A549 treated with DMSO at 1 μM for 4 hours (cell line): Measurements from ENCODE around the gene DNAJC28. TPM values are rescaled to one million over a fixed set of nuclear protein-coding genes. Genes with fewer than 3 reads are reported as not detected.

Experiments used
- total RNA-seq: library from RNA; stranded (reverse); fragments of 200-300 nt; extraction: Qiagen RNA extraction; gene quantifications from 5 replicates; pipeline ENCODE4 v1.2.3, GENCODE V29; 2022; ENCODE audit warnings: low read depth

Gene DNAJC28, protein sequence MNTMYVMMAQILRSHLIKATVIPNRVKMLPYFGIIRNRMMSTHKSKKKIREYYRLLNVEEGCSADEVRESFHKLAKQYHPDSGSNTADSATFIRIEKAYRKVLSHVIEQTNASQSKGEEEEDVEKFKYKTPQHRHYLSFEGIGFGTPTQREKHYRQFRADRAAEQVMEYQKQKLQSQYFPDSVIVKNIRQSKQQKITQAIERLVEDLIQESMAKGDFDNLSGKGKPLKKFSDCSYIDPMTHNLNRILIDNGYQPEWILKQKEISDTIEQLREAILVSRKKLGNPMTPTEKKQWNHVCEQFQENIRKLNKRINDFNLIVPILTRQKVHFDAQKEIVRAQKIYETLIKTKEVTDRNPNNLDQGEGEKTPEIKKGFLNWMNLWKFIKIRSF
- total RNA-seq: 0.26 to 0.49 TPM (median 0.40 TPM) in 5 replicates

GRCh38 chr21:33491373-33492102 is at the start of gene DNAJC28:
TSS of gene DNAJC28 (minus strand) at chr21:33491716. CDS start at chr21:33489393, 2,323 bp downstream.

DNA sequence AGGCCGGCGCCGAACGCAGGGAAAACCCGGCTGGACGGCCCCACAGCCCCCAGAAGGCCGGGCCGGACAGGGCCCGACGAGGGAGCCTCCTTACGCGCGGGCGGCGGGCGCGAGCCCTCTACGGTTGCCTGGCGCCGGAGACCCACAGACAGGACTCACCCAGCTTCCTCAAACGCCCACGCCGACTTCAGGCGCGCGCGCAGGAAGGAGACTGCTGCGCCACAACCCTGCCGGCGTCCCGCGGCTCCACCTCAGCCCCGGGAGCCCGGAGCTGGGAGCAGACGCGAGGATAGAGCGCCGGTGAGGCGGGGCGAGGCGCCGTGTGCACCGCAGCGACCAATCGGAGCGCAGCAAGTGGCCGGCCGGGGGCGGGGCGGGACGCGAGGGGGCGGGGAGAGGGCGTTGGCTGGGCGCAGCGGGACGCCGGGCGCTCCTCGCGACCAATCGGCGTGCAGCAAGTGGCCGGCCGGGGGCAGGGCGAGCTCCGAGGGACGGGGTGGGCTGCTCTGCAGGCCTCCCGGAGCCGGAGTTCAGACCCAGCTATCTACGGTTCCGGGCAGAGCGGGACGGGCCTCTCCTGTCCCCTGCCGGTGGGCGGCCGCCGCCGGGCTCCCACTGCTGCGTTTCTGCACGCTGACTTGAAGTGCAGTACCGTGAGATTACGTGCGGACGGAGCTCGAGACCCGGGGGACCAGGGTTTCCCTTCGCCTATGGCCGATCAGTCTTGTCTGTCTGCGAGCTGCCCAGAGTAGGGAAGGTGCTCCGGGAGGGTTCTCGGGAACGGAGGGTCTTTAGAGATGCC is 11.6 kb downstream of the DNAJC28 start, which contains the start of gene TMEM50B:
Gene TMEM50B, minus strand, starts transcription at position 296 of the 802 bp plus-strand sequence. CDS start 11,089 bp downstream, outside the sequence.

Other genes with a start within 250 kb of the DNAJC28 start
- 15.4 to 23.3 TPM (median 19.2 TPM) in 5 replicates for gene IL10RB, start 225.3 kb downstream of the DNAJC28 start, total RNA-seq
- 17.1 to 21.0 TPM (median 19.7 TPM) in 5 replicates for gene IFNAR1, start 166.7 kb downstream of the DNAJC28 start, total RNA-seq
- 50.3 to 61.6 TPM (median 59.8 TPM) in 5 replicates for gene IFNGR2, start 88.3 kb downstream of the DNAJC28 start, total RNA-seq
- 9.8 to 11.9 TPM (median 11.0 TPM) in 5 replicates for gene TMEM50B, start 11.7 kb downstream of the DNAJC28 start, total RNA-seq
- 65.5 to 76.6 TPM (median 72.0 TPM) in 5 replicates for gene GART, start 50.4 kb upstream of the DNAJC28 start, total RNA-seq
- 84.4 to 104 TPM (median 96.2 TPM) in 5 replicates for gene SON, start 51.3 kb upstream of the DNAJC28 start, total RNA-seq
- gene DONSON, start 97.0 kb upstream of the DNAJC28 start, total RNA-seq: 16.1 to 21.0 TPM (median 18.6 TPM) in 5 replicates
- 11.6 to 16.8 TPM (median 13.0 TPM) in 5 replicates for gene CRYZL1, start 150.0 kb upstream of the DNAJC28 start, total RNA-seq
- 13.3 to 19.3 TPM (median 16.7 TPM) in 5 replicates for gene ITSN1, start 150.8 kb upstream of the DNAJC28 start, total RNA-seq